Nephron progenitor cell (in vitro differentiated cells): ENCODE measurements around the gene NTF3.

Experiments
- DNase-seq: peaks from one replicate; pipeline ENCODE4 v3.0.0; 2021
- H3K27ac Mint-ChIP-seq: 2 replicates; pipeline ENCODE4 v1.8.0; 2021; ENCODE audit warnings: mild to moderate bottlenecking, moderate library complexity, mixed read lengths
- H3K27me3 Mint-ChIP-seq: 2 replicates; pipeline ENCODE4 v1.8.0; 2021; ENCODE audit warnings: mild to moderate bottlenecking, low read depth, mixed read lengths; ENCODE audit not compliant: poor library complexity
- H3K36me3 Mint-ChIP-seq: 2 replicates; pipeline ENCODE4 v1.8.0; 2021; ENCODE audit warnings: low read depth, mixed read lengths
- H3K4me1 Mint-ChIP-seq: 2 replicates; pipeline ENCODE4 v1.8.0; 2021; ENCODE audit warnings: mixed read lengths
- H3K4me3 Mint-ChIP-seq: 2 replicates; pipeline ENCODE4 v1.8.0; 2021; ENCODE audit warnings: mild to moderate bottlenecking, moderate library complexity, mixed read lengths
- H3K9me3 Mint-ChIP-seq: 2 replicates; pipeline ENCODE4 v1.8.0; 2021; ENCODE audit warnings: mild to moderate bottlenecking, moderate library complexity, mixed read lengths
- CTCF ChIP-seq: fragments of 200-600 bp; sonication (generic); IDR thresholded peaks from 2 replicates; pipeline ENCODE4 v1.5.0; 2021; ENCODE audit warnings: antibody characterized with exemption

Gene NTF3

DNA sequence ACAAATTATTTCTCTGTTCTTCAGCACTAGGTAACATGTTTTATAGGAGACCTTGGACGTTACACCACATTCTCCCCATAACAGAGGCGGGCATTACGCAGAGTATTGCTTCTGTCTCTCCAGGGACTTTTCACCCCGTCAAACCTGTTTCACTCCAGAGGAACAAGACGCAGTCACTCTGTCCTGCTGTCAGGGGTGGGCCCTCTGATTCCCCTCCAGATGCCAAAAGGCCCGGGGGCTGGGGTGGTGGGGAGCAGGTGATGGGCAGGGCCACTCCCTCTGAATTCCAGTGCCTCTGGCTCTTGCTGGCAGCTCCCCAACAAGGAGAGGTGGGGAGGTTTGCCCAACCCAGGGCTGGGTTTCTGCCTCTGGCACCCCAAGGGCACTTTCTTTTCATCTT is 71.9 kb downstream of the NTF3 start:
- Mint-ChIP-seq H3K9me3 (no peaks in the 10 kb centered on the region), H3K4me3 (no peak overlapping the region), H3K36me3 (no peaks in the 10 kb centered on the region), H3K27ac (no peak overlapping the region), H3K27me3 (peaks cover 16% of the 10 kb centered on the region), H3K4me1 (peaks cover 34% of the 10 kb centered on the region)
- no peak for TF ChIP-seq CTCF
- no peak for DNase-seq

- H3K36me3 Mint-ChIP-seq = no peaks in the 10 kb centered on the region
- H3K9me3 Mint-ChIP-seq = no peaks in the 10 kb centered on the region
- TF ChIP-seq CTCF = no peak
- peaks cover 37% of the 10 kb centered on the region for H3K4me1 Mint-ChIP-seq
- peaks cover 16% of the 10 kb centered on the region for H3K27me3 Mint-ChIP-seq
- H3K4me3 Mint-ChIP-seq = no peak overlapping the region
- DNase-seq = no peak
- no peak overlapping the region for H3K27ac Mint-ChIP-seq
Measured at GRCh38 chr12:5505116-5505515, 73.2 kb downstream of the NTF3 start.

GRCh38 chr12:5505751-5506150 is 73.8 kb downstream of the NTF3 start:
- Mint-ChIP-seq H3K27me3 (peaks cover 16% of the 10 kb centered on the region), H3K9me3 (no peaks in the 10 kb centered on the region), H3K4me1 (peaks cover 43% of the 10 kb centered on the region), H3K27ac (no peak overlapping the region), H3K4me3 (no peak overlapping the region), H3K36me3 (no peaks in the 10 kb centered on the region)
- no peak for TF ChIP-seq CTCF
- no peak for DNase-seq

DNA sequence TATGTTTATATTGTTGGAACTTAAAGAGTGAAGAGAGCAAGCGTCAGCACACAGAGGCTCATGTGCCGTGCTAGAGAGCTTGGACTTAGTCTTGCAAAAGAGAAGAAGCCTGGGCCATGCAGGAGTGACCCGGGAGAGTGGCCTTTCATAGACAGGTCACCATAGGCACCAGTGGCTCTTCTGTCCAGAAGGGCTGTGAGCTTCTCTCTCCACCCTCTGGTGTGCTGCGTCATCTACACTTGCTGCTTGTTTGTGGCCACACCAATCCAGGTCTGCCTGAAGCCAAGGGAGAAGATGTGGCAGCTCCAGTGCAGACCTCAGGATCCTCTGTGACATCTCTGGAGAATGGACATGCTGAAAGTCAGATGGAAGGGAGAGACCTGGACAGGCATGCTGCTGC is 74.4 kb downstream of the NTF3 start:
- Mint-ChIP-seq H3K36me3 (no peaks in the 10 kb centered on the region), H3K4me3 (no peak overlapping the region), H3K27me3 (peaks cover 15% of the 10 kb centered on the region), H3K4me1 (peaks cover 49% of the 10 kb centered on the region), H3K27ac (no peak overlapping the region), H3K9me3 (no peaks in the 10 kb centered on the region)
- no peak for DNase-seq
- TF ChIP-seq CTCF = no peak

- Mint-ChIP-seq H3K27me3 (peaks cover 14% of the 10 kb centered on the region), H3K4me1 (peaks cover 54% of the 10 kb centered on the region), H3K36me3 (no peaks in the 10 kb centered on the region), H3K9me3 (no peaks in the 10 kb centered on the region), H3K27ac (no peak overlapping the region), H3K4me3 (no peak overlapping the region)
- no peak for DNase-seq
- no peak for TF ChIP-seq CTCF
Measured at GRCh38 chr12:5506821-5507231, 74.9 kb downstream of the NTF3 start.

DNA sequence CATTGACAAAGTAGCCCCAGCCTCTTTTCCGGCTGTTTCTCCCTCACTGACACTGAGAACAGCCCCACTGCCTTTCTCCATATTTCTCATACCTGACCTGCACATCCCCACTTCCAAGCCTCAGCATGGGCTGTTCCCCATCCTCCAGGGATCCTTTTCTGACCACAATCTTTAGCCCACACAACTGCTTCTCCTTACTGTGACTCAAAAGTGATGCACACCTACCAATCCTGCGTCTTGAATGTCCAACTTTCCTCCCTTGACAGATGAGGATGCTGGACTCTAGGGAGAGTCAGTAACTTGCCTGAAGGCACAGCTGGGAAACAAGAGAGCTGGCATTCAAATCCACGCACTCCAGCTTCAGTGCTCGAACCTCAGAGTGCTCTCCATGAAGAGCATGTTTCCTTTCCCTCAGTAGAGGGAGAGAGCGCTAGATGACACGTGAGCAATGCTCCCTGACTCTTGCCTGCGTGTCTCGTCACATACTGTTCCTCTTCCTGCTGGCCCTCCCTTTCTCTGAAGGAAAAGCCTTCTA is 75.6 kb downstream of the NTF3 start:
- H3K27me3 Mint-ChIP-seq = peaks cover 11% of the 10 kb centered on the region
- TF ChIP-seq CTCF = no peak

More for the DNA sequence above, 75.6 kb downstream of the NTF3 start:
- Mint-ChIP-seq H3K36me3 (no peaks in the 10 kb centered on the region), H3K9me3 (no peaks in the 10 kb centered on the region), H3K4me3 (no peak overlapping the region), H3K4me1 (peaks cover 59% of the 10 kb centered on the region), H3K27ac (no peak overlapping the region)
- no peak for DNase-seq
